ENCODE data around the gene PXYLP1.

PXYLP1 gene

DNA sequence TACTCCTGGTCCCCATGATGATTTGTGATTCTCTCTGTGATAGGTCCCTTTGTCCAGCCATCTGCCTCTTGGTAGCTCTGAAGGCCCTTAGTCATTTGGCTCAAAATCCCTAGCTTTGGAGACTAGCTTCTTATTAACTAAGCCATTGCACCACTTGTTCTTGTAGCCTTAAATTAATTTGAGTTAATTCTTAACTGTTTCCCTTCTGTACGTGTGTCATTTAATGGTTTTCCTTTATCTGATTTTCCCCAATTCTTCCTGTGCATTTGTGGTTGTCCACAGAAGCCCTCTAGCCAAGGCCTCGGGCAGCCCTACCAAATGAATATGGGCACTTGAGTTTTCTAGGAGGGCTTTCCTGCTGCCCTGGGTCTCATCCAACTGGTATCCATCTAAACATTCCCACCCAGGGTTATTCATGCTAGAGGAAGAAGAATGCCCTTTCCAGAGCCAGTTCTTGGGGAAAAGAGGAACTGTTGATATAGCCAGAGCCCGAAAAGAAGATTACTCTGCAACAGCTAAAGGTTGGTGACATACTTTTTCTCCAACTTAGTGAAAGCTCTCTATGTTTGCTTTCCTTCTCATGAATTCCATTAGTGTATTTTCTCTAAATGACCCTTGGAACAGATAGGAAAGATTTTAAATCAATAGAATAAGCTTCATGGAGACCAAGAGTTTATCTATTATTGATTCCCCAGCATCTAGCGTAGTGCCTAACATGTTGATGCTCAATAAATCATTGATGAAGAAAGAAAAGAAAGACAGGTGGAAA lies 92.5 kb downstream of the PXYLP1 start:
- DNase-seq, result no peak

DNA sequence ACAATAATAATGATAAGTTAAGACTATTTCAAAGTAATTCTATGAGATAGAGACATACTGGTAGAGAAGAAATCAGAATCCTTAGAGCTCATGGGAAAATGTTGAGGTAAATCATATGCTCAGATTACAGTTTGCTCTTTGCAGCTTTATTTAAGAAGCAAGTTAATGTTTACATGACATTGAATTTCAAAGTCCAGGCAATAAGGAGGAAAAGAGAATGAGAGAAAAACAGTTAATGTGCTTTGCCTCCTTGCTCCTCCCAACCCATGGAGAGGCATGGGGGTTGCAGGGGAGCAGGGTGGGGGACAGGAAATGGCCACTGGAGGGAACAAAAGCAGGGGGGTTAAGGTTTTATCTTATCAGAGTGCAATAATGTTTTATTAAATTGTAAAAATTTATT lies 94.5 kb downstream of the PXYLP1 start:
- no peak for DNase-seq

DNA sequence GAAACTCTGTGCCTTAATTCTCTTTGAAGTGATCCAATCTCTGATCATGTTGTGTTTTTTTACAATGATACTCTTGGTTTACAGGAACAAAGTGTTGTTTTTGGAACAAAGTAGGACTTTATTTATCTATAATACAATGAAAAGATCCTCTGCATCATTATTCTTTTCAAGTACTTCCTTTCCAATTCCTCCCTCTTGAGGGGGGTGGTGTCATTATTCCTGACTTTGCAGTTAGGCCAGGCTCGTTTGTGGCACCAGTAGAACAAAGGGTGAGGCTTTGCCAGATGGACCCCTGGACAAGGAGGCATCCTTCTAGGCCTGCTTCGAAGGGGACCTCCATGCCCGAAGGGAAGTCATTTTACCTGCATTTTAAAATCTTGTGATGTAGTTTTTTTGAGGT lies 95.0 kb downstream of the PXYLP1 start:
- no peak for DNase-seq

DNA sequence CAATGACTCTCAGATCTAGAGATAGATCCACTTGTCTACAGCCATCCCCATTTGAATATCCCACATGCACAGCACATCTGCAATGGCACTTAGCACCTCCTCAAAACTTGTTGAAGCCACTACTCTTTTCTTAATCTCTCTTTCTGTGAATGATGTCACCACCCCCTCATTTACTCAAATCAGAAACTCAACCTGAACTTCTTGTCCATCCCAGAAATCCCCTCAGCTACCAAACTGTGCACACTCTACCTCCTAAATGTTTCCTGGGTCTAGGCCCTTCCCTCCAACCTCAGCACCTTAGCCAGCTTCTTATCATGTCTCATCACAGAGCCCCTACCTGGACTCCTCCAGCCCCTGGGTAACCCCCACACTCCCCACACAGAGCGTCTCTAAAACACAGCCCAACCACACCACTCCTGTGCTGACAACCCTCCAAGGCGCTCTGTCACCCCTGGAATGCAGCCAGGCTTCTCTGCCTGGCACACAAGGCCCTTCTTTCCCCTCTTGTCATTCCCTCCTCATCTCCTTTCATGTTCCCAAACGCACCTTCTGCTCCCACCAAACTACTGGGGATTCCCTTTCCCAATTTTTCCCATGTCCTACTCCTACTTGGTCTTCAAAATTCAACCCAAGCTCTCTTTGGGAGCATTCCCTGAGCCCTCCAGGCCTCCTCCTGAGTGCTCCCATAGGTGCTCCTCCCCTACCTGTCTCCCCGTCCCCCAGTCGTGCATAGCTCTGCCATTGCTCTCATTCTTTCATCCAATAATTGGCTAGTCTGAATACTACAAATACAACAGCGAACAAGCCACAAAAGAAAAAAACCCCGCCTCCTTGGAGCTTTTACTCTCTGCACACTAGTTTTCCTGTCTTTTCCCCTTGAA lies 96.9 kb downstream of the PXYLP1 start:
- DNase-seq, result no peak

DNA sequence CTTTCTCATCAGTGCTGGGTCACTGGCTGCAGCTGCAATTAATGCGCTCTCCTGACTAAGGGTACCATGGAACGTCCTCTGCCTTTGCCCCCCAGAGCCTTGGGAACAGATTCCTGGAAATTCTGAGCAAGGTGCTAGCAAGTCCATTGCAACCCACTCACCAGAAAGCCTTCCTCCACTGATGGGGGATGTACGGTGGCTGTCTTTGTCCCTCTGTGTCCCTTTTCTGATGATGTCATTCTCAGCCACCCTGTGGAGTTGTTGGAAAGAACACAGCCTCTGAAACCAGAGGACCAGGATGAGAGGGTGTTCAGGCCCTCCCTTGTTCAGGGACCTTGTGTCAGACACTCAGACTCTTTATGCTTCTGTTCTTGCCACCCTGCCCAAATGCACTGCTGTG lies 98.6 kb downstream of the PXYLP1 start:
- no peak for DNase-seq

DNA sequence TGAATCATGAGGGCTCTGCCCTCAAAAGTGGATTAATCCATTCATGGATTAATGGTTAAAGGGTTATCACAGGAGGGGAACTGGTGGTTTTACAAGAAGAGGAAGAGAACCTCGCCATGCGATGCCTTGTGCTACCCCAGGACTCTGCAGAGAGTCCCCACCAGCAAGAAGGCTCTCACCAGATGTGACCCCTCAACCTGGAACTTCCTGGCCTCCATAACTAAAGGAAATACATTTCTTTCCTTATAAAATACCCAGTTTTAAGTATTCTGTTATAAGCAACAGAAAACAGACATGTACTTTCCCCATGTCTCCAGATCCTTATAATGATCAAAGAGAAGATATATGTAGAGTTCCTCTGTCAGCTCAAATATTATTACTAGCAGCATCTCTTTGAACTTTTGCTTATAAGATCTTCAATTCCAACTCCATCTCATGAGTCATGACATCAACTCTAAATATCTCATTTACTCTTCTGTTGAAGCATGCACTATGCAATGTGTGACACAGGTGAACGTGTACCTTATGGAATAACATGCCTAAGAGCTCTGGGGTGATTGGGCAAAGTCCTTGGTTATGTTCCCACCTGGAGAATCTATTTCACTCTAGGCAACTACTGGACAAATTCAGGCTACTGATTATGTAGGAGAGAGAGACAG lies 99.2 kb downstream of the PXYLP1 start:
- DNase-seq, result no peak

DNA sequence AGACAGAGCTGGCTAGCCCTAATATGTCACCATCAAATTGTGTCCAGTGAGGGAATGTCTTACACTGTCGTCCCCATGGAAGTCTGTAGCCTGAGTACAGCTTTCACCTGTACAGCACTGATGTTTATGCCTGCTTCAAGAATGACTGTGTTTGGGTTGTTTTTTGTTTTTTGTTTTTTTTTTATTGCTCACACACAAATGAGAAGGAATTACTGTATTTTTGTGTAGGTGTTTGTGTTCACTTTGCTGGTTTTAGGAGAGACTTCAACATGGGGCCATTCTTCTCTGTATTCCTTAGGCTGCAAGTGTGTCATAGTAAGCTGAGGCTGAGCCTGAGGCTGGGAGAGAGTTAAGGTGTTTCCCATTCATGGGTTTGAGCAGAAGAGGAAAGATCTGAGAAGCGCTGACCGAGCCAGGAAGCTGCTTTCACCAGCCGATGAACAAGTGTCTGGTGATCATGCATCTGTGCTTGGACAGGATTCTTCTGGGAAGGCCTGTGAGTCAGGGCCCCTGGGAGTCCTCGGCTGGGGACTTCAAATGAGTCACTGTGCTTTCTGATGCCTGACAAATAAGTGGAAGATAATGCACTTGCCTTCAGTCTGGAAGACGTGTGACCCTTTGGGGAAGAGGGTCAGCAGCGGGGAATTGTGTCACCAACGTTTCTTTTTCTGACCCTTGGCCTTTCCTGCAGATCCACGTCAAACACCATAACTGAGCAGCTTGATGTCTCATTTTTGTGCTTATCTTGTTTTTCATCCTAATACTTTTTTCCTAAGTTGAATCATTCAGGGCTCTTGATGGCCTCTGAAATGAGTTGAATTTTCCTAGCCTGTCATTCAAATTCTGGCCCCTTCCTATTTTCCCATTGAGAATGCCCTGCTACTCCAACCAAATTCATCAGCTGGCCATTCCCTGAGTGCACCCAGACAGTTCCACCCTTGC lies 100.0 kb downstream of the PXYLP1 start:
- no peak for DNase-seq

DNA sequence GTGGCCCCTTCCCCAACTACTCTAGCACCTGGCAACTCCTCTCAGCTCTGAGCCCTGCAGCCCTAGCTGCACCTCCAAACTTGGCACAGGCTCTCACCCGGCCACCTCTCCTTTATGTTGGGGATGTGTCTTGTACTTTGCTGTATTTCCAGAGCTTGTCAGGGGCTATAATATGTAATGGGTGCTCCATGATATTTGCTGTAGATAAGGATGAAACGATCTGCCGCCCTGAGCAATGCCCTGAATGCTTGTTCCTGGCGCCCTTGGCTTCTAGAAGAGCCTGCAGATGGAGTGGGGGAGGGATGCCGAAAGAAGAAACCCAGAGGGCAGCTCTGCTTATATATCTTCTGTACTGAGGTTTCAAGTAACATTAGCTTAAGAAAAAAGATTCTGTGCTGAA lies 100.8 kb downstream of the PXYLP1 start:
- no peak for DNase-seq

DNA sequence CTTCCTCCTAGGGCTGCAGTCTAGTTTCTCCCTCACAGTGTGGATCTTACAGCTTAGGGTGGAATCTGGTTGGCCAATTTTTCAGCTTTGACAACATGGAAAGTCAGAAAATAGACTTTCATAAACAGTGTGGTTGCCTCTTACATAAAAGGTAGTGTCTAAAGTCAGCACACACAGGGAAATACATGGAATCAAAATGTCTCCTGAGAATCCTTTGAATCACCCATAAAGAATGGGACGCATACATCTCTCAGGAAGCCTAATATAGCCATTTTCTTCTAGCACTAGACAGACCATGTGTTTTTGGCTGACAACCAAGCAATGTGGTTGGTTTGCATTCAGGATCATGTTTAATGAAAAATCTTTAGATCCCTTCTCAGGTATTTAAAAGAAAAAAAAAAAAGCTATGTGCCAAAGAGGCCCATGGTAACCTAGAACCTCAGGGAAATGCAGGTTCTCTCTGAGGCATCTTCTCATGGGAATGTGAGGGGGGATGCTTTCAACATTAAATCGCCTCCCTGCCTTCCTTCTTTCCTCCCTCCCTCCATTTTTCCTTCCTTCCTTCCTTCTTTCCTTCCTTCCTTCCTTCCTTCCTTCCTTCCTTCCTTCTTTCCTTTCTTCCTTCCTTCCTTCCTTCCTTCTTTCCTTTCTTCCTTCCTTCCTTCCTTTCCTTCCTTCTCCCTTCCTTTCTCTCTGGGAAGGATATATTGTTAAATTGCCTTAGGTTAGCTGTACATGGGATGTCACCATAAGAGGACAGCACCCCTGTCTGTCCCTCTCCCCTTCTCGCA lies 102.4 kb downstream of the PXYLP1 start:
- DNase-seq, result no peak

DNA sequence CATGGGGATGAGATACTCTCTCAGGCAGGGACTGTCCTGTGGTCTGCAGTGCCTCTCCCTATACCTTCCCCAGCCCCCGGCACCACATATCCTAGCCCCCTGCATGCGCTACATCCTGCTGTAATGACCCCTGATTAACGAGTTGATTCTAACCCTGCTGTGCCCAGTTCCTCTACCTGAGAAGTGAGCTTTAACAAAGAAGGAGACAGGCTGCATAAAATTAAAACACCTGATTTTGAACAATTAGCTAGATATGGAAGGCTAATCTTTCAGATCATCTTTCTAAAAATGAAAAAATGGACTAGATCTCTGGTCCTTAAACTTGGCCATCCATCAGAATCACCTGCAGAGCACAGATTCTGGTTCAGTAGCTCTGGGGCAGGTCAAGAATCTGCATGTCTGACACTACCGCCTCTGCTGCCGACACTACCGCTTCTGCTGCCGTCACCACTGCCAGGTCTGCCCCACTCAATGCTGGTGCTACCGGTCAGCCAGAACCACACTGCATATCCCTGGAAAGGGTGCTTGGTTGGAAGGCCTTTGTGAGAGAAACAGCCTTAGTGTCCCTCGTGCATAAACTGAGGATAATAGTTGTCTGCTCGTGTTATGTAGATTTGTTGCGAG lies 103.1 kb downstream of the PXYLP1 start:
- no peak for DNase-seq

DNA sequence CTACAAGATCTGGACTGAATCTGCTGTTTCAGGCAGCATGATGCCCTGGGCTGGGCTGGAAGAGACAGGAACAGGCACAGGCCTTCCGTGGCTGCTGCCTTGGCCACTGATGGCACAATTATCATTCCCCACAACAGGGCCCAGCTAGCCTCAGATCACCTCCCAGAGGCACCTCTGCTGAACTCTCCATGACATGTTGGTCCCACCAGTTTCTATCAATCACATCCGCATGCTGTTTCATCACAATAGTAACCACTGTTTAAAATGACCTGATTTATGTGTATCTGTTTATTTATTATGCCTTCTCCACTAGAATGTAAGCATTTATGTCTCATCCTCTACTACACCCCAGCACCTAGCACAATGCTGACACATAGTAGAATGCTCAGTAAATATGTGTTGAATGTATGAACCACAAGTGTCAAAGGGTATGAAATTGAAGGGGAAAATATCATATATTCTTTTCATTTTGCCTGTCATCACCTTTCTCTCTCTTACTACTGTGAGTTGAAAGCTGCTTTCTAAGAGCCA lies 104.0 kb downstream of the PXYLP1 start:
- no peak for DNase-seq

DNA sequence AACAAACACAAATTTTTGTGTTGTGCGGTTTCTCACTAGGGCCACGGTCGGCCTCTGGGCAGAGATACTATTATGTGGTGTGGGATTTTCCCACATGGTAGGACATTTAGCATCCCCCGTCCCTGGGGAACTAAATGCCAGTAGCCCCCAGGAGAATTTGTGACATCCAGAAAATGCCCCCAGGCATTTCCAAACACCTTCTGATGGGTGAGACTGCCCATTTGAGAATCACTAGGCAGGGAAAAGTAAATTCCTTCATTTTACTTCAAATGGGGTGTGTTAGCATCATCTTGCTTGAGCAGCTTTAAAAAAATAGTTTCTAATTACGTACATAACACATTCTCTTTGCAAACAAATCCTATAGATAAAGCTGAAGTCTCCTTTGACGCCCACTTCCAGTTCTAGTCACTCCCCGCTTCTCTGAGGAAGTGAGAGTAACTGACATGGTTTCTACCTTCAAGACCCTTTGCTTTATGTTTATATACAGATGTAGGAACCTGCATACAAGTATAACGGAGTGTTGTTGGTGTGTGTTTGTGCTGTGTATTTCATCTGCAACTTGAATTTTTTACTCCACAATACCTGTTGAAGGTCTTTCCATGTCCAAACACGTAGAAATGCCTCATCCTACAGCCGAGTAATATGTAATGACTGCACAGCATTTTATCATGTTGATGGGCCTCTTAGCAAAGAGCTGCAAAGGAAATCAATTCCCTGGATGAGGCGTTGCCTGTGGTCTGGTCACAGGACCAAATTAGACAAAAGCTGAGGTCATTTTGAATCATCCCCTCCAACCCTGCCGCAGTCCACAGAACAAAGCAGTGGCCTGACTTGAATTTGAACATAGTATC lies 105.3 kb downstream of the PXYLP1 start:
- DNase-seq, result no peak

DNA sequence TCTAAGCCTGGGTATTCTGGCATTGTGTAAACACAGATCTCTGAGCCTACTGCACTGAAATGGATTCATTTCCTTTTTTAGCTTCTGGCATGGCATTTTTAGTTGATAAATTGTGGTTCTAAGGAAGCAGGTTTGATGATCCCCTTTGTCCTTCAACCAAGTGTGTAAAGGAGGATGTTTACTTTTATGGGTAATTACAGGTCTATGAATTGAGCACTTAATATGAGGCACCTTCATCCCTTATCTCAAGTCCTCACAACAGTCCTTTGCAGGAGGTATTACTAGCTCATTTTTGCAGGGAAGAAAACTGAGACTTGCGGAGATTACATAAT lies 105.9 kb downstream of the PXYLP1 start:
- no peak for DNase-seq

DNA sequence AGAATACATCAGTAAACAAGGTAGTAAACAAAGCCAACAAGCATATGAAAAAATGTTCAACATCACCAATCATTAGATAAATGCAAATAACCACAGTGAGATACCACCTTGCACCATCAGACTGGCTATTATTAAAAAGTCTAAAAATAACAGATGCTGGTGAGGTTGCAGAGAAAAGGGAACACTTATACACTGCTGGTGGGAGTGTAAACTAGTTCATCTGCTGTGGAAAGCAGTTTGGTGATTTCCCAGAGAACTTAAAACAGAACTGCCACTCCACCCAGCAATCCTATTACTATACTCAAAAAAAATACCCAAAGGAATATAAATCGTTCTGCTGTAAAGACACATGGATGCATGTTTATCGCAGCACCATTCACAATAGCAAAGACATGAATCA lies 106.4 kb downstream of the PXYLP1 start:
- no peak for DNase-seq

DNA sequence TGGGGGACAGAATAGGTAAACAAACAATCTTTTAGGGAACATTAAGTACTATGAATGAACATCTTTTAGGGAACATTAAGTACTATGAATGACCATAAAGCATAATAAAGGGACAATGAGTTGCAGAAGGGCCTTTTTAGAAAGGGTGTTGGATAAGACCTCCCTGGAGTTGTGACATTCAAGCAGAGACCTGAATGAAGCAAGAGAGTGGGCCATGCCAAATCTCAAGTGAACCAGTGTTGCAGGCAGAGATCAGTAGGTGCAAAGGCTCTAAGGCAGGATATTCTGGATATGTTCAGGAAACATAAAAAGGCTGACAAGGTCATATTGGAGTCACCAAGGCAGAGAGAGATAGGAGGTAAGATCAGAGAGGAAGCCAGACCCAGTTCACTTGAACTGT lies 107.3 kb downstream of the PXYLP1 start:
- DNase-seq, result no peak

DNA sequence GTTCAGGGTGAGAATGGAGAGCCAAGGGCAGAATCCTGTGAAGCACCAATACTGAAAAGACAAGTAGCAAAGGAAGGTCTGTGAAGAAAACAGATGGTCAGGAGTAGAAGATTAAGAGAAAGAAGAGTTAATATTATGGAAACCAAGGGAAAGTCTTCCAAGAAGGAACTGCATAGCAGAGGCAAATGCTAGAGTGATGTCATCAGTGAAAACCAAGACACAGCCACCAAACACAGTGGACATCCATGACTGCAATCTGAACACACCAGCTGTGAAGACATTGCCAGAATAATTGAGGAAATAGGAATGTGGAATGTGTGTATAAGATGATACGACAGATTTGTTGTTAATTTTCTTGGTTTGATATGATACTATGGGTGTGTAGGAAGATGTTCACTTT lies 109.9 kb downstream of the PXYLP1 start:
- no peak for DNase-seq

DNA sequence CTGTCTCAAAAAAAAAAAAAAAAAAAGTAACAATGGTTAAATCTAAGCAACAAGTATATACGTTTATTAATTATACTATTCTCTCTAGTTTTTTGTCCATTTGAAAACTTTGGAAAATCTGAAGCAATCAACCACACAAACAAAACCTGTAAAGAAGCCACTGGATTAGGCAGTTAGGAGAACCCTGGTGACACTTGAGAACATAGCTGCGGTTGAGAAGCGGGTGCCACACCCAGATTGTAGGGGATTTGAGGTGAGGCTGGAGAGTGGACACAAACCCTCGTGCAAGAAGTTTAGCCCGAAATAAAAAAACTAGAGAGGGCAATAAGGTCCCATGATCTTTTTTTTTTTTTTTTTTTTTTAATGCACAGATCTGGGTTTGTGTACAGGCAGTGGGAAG lies 110.8 kb downstream of the PXYLP1 start:
- DNase-seq, result no peak

DNA sequence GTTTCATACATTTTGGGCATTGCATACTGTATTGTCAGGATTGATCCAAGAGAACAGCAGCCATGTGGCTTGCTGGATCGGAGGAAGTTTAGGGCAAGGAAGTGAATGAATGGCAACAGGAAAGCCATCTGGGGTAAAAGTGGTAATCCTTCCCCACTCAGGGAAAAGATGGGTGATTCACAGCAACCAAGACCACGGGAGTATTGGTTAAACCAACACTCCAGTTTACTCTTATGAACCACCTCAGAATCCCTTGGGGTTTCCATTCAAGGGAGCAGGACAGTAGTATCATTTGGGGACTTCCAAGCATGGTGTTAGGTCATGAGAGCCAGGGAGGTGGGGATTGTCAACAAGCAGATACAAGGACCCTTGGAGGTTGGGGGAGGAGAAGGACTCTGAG lies 111.5 kb downstream of the PXYLP1 start:
- no peak for DNase-seq

DNA sequence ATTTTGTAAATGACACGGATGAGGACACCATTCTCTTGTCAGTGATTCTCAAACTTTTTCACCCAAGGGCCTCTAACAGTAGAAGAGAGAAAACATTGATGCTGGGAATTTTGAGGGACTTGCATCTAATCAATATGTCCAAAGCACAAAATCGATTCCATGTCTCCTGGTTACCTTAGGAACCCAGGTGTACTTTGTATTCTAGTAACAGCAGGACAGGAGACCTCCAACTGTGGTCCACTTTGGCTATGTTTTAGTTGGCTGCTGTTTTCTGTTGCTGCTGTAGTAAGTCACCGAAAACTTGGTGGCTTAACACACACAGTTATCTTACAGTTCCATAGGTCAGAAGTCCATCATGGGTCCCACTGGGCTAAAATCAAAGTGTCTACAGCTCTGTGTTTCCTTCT lies 112.2 kb downstream of the PXYLP1 start:
- no peak for DNase-seq

Measured in right kidney (tissue), 1 donor.